NCI-H2029 (cell line): ENCODE data around the gene EEF1G.
"Not testable (repeated sequence)": the region's sequence is repeated elsewhere in the genome, so short reads cannot be mapped to it uniquely, and the experiment has no call there.

Source experiments
- DNase-seq: peaks from one replicate; lab custom pipeline; 2025; lab: John Stamatoyannopoulos, UW

The EEF1G gene

DNA sequence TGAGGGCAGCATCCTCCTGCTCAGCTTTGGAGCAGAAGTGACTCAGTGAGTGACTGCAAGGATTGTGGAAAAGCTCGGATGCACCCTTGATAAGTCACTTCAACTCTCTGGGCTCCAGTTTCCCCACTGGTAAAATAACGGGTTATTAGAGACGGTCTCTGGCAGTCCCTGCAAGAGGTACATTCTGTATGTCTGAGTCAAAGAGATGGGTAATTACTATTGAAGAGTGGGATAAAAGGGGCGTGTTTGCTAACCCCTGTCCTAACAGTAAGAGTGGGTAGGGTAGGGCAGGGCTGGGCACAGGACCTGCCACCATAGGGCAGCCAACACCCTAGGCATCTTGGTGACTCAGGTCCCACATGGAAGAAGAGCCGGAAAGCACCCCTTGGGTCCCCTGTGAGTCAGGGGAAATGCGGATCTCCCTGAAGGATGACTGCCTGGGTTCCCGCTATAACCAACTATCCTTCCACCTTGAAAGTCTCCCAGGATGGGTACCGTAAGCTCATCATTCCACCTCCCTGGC is 19.8 kb downstream of the EEF1G start:
- no peak for DNase-seq

DNA sequence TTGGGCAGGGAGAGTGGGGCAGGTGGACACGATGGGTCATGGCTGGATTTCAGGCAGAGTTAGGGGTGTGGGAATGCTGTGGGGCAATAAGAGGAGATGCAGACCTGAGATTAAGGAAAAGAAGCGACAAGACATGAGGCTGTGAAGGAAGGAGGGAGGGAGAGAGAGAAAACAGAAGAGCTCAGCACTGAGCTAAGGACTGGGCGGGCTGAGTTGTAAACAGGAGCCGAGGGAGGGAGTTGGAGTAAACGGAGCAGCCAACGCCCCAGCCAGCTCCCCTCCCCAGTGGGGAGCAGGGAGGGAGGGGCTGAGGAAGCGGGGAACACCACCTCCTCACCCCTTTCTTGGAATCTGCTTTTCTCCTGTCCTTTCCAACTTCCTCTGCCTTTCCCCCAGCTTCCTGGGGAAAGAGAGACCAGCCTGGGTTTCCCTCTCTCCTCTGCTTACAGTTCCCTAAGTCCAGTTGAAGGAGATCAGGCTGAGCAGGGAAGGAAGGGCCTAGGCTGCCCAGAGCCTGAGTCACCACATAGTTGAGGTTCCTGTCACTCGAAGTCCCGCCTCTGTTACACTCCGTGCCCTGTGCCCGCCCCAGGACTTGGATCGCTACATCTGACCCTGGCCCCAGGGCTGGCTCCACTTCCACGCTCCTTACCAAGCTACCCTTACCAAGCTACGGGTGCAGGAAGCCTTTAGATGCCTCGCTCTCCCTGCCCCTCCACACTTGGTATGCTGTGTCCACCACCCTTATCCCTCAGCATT is 20.4 kb downstream of the EEF1G start:
- DNase-seq: no peak

DNA sequence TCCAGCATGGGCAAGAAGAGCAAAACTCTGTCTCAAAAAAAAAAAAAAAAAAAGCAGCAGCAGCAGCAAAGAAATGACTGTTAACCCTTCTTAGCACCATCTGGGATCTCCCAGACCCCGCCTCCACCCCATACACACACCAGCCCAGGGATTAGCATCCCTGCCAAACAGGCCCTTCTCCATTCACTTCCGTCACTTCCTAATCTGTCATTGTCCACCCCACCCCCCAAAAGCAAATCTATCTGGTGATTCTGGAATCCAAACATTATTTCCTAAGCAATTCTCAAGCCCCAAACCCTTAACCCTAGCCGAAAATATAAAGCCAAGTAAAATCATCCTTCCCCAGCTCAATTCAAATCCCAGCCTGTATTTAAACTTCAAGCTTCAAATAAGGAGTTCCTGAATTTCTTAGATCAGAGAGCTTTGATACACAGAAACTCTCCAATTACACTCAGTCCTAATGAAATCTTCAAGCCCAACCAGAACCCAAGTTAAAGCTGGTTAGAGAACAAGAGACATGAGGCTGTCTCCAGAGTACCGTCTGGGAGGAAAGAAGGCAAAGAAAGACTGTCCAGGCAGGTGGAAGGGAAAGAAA is 21.1 kb downstream of the EEF1G start:
- DNase-seq: no peak

DNA sequence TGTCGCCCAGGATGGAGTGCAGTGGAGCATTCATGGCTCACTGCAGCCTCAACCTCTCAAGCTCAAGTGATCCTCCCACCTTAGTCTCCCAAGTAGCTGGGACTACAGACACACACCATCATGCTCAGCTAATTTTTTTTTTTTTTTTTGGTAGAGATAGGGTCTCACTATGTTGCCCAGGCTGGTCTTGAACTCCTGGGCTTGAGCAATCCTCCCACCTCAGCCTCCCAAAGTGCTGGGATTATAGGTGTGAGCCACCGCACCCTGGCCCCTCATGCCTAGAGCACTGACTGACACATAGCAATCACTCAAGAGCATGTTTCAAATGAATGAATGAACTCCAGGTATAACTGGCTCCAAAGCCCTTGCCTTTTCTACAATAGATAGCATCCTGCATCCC is 23.2 kb downstream of the EEF1G start:
- DNase-seq: not testable (repeated sequence)

DNA sequence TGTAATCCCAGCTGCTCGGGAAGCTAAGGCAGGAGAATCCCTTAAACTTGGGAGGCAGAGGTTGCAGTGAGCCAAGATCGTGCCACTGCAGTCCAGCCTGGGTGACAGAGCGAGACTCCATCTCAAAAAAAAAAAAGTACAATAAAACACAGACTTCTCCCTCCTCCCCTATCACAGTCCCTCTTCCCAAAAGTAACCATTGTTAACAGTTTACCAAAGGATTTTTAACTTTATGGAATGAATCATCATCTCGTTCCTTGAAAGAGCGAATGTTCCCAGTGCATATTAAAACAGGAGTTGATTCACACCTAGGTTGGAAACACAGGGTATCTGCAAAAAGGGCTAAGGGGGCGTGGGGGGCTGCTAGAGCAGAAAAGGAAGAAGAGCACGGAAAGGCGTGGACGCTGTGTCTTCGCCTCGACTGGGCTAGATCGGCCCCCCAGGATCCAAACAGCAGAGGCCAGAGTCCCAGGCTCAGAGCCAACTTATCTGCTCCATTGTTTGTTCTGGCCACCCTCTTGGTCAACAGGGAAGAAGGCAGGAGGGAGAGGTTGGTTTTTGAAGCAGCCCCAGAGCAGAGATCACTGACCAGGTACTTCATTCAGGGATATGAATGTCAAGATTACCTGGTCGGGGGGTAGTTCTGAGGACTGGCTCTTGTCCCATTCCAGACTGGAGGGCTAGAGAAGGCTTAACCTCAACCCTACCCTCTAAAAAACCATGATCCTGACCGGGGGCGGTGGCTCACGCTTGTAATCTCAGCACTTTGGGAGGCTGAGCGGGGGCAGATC is 25.0 kb downstream of the EEF1G start:
- DNase-seq: no peak

DNA sequence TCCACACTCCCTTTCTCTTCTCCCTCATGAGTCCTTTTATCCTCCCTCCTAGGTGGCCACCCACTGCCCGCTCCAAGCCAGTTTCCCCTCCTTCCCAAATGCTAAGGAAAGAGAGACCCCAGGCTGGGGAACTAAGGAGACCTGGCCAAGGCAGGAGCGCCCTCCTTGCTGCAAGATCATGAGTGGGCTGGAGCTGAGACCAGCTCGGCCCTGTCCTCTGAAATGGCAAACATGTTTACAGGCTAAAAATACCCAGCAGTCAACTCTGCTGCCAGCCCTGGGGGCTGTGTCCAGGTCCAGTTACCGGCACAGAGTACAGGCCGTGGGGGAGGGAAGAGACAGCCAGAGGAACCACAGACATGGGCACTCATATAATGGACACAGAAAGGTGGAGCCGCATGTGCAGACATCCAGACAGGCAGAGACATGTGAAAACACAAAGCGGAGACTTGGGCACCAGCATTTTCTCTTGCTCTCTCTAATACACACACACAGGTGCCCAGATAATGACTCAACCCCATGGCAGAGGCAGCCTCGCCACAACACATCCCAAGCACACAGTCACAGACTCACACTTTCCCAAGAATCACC is 25.9 kb downstream of the EEF1G start:
- DNase-seq: no peak

DNA sequence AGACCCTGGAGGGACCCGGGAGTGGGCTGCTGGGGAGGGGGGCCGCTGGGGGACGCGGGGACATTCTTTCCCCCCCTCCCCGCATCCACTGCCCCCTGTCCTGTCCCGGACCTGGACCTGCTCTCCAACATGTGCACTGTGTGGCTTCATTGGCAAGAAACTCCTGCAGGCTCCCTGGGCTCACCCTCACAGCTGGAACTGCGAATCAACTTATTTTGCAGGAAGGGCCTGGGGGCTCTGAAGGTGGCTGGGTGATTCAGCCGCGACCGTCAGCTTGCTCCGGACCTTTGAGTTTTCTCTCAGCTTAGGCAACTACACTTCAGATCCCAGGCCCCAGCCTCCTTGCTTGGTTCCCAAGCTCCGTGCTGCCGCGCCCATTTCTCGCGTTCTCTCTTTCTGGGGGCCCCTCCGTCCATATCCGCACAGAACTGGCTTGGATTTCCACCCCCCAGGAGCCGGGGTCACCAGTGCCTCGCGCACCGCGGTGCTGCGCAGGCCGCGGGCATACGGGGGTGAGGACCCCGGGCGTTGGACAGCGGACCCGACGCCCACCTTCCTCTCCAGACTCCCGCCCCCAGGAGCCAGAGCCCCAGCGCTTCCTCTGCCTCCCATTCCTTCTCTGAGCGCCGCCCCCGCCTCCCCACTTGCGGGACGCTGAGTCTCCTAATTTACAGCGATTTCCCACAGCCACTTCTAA is 26.6 kb downstream of the EEF1G start:
- DNase-seq: no peak

DNA sequence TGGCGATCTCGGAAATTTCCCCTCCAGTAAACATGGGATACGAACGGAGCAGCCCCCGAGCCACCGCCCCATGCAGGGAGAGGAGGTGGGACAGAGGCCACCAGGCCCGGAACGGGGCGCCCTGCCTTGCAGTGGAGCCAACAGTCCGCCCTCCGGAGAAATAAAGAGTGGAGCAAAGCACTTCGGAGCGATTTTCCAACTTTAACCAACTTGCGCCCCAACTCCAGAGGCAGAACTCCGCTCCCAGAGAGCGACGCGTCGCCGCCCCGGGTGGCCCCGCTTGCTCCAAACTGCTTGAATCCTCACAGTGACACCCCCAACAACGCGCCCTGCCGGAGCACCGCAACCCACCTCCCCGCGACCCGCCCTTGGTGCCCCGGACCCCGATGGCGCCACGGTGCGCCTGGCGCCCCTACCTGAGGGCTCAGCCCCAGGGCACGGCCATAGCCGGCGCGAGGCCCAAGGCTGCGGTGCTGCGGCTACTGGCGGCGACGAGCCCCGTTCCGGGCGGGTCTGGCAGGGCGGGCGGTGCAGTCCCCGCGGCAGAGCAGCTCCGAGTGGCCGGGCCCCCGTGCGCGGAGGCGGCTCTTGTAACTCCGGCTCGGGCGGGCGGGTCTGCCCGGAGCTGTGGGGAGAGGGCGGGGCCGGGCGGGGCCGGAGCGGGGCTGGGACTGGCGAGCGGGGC is 27.3 kb downstream of the EEF1G start, which contains the start of gene AHNAK:
TSS of gene AHNAK (minus strand) at position 563 of the 685 bp plus-strand sequence. CDS start 10,708 bp downstream, outside the sequence.
- DNase-seq: no peak

DNA sequence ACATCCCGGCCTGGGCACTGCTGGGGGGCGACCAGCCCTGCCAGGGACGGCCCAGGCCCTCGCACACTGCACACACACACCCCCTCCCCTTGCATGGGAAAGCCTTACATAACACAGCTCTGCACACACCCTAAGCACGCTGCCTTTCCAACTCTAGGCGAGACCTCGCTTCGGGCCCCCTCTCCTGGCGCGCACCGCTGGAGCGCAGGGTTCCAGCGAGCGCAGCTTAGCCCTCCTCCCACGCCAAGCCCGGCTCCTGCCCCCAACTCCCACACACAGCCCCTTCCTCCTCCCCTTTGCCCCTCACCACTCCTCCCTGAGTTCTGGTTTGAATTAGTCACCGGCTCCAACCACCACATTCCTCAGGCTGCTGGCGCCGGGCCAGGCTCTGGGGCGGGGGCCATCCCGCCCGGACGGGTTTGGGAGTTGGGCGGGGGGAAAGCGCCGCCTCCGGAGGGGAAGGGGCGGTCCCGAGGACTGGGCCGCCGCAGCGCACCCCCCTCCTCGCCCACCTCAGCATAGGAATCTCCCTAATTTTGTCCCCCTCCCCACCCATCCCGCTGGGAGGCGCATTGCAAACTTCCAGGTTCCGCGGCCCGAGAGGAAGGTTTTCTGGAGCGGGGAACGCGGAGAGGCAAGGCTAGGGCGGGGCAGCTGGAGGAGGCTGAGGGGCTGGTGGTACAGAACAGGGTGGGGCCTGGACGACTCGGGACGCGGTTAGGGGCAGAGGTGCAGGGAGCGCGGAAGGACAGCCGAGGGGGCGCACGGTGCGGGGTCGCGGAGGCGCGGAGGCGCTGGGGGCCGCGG is 28.1 kb downstream of the EEF1G start:
- no peak for DNase-seq

DNA sequence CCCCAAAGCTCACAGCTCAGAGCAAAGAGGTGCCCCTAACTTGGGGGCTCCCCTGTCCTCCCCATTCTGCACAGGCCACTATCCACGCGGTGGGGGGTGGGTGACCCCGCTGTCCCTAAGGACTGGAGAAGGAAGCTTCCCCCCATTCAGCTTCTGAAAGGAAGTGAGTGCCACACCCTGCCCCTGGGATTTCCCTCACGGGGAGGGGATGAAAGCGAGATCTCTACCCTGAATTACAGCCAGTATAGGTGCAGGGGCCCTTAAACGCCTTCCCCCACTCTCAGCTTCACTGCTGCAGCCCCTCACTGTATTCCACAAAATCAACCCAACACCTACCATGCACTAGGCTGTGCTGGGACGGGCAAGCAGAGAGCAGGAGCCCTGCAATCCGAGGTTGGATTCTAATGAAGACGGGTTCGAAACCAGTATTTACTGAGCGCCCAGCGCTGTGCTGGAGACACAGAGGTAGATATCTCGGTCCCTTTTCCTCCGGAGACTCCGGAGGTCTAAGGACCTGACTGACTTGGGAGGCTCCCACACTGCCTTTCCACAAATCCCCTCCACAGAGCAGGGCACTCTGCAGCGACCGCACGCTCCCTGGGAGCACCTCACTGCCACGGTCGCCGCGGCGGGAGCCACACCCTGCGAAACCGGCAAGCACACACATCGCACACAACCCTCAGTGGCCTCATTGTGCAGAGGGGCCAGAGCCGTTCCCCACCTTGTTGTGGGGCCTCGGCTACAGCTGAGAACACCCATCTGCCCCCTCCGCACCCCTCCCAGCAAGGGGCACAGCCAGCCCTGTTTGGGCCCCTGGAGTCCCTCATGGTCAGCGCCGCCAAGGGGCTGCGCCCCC is 28.9 kb downstream of the EEF1G start:
- no peak for DNase-seq

DNA sequence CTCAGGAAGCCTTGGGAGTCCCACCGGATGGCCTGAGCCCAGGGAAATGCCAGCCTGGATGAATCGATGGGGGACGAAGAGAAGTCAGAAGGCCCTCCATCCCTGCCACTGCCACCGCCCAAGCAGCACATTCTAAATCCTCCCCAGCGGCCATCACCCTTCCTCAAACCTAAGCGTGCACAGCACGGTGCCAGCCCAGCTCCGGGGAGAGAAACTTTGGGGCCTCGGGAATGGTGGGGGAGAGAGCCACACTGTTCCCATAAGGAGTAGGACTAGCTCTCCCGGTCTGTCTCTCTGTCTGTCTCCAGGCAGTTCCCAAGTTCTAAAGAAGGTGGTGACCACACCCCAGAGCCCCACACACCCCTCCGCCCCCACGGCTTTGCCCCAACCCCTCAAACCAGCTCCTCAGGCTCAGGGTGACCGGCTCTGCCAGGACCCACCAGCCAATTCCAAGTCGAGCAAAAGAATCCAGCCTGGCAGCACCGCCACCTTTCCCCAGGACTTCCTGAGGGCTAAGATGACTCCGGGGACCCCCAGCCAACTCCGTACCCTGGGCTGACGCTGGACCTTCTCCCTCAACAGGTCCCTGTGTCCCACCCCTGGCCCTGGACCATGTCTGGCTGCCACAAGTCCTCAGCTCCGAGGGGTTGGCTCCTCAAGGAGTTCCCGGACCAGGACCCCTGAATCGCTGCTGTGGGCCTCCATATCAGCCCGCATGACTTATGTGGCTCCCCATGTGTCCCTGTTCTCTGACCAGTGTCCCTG is 29.8 kb downstream of the EEF1G start:
- no peak for DNase-seq

DNA sequence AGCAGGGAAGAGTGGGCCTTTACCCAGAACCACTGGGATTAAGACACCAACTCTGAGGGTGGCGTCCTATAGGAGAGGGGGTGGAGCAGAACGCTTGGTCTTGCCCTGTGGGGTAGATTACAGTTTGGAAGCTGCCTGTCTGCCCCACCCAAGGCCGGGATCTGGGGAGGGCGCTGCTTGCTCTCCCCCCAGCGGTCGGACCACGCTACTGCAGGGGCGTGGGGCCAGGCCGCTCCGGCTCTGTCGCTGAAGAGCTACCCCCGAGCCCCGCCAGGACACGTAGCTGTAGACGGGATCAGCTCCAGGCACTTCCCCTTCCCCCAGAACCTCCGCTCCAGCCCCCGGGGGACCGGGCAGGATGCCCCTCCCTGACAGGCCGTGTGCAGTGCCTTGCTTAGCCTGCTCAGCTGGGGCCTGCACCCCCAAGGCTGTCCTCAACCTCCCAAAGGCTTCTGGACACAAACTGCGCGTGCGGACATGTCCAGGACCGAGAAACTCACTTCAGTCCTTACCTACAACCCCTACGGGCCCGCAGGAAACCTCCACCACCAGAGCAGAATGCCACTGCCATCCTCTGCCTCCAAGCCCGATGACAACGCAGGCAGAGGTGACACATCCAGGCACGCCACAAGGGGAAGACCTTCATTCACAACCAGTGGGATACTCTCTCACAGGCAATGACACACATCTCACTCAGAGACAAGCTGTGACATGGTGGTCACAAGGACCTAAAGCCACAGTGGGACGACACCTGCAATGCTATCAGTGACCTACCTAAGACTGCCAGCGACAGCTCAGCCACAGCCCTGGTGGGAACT is 30.7 kb downstream of the EEF1G start:
- peak; percentile 70 for DNase-seq

DNA sequence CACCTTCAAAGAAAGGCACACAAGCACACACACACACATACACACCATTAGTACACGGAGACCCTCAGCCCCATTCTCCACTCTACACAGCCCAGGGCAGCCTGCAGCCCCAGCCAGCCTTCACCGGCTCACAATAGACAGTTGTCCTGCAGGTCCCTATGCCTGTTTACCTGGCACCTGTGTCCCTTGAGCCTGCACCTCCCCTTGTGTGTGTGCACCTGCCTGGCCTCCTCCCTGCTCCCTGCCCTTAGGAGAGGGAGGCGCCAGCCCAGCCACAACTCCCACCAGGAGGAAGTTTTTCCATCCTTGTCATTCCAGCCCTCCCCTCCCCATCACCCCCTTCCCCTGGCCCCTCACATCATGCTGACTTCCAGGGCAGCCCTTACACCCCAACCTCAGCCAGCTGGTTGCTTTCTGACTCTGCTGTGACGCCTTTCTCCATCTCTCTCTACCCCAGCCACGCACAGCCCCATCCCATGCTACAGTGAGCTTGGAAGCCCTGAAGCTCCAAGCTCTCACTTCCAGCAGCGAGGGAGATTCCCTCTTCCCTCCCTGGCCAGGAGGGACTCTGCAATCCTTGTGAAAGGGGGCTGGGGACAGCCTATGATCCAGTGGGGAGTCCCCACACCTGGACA is 31.5 kb downstream of the EEF1G start:
- peak; percentile 24 for DNase-seq

DNA sequence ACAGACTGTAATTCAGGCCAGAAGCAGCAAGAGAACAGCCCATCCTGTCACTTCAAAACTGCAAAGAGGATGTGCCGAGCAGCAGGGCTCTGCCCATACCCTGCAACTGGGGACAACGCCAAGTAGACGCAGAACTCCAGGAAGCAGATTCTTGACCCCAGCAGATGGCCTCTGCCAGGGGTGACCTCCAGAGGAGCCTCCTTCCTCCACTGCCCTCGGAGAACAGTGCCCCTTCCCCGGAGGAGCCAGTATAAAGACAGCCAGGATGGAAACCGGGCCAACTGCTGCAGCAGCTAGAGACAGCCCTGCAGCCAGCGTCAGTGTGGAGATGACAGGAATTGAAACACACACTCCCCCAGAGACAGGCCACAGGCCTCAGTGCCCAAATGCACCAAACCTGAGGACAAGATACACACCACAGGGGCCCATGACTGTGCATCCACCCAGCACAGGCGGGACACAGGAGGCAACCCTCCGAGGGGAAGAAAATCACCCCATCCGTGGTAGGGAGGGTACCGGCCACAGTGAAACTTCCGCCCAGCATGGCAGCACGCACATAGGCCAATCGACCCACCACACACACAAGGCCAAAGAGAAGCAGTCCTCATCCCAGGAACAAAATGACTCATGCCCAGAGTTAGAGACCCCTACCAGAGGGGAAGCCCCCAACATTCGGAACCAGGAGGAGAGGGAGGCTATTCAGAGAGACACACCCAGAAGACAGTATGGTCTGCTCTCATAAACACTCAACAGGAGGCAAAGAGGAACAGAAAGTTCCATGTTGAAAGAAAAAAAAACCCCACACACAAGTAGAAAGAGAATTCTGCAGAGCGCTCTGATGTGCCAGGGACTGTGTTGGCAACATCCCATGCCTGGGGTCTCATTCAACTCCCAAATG is 32.6 kb downstream of the EEF1G start:
- no peak for DNase-seq

DNA sequence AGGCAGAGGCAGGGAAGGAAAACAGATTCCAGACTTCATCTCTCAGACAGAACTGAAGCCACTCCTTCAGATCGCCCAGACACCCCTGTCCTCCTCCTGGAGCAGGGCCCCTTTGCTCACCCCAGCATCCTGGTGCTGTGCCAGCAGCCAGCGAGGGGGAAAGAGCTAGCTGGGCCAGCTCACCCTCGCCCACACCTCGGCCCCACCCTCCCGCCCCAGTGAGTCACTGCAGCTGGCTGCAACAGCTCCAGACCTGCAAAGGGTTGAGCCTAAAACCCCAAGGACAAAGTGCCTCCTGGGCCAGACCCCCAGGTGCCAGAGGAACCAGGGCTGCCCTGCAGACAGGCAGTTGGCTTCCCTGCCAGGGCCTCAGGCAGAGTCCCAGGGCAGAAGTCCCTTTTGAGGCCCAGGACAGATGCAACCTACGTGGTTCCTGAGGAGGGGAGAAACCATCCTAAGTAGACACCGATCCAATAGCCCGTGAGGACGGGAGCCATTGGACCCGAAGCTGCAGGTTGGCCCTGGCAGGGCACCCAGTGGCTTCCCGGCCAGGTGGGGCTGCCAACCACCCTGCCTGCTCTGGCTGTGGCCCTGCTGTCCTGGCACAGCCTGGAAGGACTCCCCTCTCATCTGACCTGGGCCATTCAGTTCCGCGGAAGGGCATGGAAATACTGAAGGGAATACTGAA is 34.3 kb downstream of the EEF1G start:
- DNase-seq: peak; percentile 38
